Stimulated activated CD4-positive, alpha-beta T cell treated with anti-CD3 and anti-CD28 coated beads, Interleukin-12 subunit alpha, Interleukin-12 subunit beta, amount 100 ng/mL, for 48 hours (primary cell): Measurements from ENCODE around the gene PKP1.

ENCODE experiments used
- DNase-seq, 3 donors: peaks; one replicate each; pipeline ENCODE4 v3.0.0-alpha.2; 2020; ENCODE audit warnings: low read depth in 2 of 3, low spot score in 1 of 3

The PKP1 gene

DNA sequence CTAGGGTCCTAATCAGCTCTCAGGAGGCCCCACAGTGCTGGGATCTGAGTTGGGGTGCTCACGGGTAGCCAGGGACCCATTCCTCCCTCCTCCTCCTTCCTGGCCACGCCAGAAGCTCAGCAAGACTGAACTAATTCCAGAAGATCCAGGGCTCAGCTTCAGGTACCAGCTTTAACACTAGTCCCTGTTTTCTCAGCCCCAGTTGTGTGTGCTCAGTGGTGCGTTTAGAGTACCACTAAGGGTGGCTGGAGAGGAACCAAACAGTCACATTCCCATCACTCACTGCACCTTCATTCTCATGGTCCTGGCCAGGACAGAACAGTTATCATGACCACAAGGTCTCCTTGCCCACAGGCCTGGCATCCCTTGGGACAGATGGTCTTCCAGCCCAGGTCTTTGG is 20.8 kb downstream of the PKP1 start:
- no peak for DNase-seq

DNA sequence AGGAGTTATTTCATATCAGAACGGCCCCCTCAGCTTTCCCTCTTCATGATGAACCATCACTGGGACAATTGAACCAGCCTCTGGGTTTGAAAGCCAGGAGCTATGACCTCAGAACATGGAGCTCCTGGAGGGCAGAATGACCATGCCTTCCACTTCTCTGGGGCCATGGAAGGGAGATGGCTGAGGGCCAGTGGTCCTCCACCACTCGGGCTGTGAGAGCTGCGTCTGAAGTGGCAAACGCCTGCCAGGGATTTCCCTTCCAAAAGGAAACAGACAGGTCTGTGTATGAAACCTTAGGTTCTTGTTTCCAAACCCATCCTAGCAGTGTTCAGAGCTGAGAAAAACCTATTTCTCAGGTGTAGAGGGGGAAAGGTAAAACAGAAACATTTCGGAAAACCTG is 22.5 kb downstream of the PKP1 start:
- no peak for DNase-seq

DNA sequence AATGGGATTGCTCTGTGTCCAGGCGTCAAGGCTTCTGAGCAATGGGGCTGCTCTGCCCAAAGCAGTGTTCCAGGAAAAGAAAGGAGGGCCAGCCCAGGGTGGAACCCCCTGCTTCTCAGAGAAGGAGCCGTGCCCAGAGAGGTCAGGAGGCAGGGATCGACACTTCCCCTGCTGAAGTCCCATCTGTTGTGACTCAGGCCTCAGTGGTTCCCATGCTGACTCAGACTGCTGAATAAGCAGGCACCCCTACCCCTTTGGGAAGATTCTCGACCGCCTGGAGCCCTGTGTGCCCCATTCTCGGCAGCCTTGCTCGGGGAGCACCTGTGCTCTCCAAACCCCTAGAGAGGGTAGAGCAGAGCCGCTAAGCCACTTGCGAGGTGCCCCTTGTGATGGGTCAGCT is 23.9 kb downstream of the PKP1 start:
- DNase-seq = no peak

DNA sequence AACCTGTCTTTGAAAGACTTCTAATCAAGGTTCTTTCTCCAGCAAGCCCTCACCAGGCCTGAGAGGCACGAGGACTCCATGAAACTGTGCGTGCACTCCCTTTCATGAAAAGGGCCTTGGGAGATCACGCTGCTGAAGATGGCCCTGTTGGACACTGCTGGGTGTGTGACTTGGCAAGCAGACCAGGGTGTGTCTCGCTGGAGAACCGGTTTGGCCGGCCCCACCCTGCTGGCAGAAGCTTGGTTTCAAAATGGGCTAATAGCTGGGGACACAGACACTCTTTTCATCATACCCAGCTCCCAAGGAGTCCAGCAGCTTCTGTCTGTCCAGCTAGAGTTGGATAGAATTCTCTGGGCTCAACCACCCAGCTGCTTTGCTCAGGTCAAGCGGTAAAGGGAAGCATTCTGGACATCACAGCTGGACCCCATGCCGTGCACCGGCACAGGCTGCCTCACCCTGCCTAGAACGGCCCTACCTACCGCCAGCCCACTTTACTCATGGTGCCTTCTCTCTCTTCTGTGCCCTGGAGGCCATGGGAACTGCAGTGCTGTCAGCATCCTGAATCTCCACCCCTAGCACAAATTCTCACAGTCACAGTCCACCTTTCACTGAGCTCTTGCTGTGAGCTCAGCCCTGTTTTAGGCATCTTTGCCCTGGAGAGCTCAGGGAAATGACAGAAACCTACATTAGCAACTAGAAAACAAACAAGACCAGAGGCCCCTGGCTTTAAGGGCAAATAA is 24.6 kb downstream of the PKP1 start:
- no peak for DNase-seq

DNA sequence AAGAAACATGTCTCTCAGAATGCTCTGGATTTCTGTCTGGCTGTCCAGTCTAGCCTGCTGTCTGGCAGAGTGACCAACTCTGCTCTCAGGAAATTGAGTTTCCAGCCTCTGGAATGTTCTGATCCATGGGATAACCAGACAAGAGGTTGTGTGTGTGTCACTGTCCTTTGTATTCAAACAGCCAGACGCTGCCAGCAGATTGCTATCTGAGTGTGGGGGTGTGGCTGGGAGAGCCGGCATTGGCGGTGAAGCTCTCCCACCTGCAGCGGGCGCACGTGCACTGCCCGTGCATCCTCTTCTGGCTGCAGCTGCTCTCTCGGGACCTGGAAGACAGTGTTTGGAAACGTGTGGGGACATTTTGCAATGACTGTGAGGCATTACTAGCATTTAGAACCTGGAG is 26.1 kb downstream of the PKP1 start:
- DNase-seq = no peak

DNA sequence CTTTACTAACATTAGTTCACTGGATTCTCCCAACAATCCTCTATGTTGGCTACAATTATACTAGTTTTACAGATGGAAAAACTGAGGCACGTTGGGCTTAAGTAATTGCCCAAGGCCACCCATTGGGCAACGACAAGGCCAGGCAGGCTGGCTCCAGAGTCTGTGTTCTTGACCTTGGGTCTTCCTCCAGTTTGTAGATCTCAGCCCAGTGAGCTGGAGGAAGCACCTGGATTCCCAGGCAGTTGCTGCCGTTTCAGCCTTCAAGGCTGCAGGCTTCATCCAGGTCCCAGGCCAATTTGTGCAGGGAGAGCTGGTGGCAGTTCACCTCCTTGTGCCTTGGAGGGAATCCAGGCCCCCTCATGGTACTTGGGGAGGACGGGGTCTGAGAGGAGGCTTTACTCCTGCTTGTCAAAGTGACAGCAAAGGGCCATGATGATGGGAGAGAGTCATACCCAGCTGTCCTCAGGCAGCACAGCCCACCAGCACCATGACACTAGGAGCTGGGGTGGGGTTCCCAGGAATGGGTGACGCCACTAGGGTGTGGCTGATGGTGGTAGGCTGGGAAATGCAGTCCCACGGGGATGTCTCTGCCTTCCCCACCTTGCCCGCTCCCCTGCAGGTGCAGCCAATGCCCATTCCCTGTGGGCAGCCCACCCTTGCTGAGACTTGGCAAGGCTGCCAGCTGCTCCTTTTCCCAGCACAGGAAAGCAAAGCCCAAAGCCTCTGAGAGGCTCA is 27.1 kb downstream of the PKP1 start:
- DNase-seq = no peak

DNA sequence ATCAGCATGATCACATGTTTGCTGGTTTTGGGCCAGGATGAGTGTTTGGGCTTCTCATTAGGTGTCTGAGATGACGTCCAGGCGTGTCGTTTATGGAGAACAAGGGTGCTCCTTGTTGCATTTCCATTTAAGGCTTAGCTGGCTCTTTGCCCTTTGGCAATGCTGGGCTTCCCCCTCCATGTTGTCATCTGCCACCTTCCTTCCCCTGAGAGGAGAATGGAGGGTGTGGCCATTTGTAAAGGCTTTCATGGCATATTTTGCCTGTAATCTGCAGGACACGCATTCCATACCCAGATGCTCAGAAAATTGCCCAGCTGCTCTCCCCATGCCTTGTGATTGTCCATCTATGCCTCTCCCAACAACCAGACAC is 27.7 kb downstream of the PKP1 start:
- DNase-seq = no peak

DNA sequence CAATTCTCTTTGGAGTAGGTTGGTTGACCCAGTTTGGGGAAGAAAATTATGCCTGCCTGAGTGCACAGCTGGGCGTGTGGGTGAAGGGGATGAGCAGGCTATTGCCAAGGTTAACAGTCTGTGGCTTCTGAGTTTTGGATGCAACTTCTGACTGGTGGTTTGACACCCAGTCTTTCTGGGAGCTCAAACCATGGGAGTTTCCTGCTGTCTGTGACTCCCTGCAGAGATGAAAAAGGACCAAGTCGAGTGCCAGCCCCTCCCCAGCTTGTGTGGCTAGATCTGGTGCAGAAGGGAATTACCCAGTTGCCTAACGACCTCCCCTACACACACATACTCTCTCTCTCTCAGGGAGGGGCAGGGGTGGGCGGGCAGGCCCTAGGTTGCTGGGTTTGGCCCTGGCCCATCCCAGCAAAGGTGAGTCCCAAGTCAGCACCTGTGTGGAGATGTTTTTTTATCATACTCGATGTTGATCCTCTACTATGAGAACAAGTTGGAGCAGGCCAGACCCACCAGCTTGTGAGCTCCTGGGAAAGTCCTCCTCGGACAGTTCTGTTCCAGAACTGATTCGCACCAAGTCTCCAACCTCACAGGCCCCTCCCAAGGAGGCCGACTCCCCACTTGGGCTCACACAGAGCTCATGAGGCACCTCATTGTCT is 28.2 kb downstream of the PKP1 start:
- DNase-seq = no peak

DNA sequence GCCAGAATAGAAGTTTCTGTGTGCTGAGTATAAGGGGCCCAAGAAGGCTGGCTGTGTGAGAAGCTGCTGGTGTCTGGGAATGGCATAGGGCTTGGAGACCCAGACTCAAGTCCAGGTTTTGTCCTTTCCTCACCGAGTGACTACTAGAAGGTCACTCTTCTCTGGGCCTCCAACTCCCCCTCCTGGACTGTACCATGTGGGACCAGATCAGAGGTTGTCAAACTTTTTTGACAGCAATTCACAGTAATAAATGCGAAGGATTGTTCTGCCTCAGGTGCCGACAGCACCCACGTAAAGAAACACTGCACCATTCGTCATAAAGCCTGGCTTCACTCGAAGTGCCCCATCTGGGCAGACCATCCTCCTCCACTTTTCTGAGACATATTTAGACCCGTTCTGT is 29.0 kb downstream of the PKP1 start:
- DNase-seq = no peak

DNA sequence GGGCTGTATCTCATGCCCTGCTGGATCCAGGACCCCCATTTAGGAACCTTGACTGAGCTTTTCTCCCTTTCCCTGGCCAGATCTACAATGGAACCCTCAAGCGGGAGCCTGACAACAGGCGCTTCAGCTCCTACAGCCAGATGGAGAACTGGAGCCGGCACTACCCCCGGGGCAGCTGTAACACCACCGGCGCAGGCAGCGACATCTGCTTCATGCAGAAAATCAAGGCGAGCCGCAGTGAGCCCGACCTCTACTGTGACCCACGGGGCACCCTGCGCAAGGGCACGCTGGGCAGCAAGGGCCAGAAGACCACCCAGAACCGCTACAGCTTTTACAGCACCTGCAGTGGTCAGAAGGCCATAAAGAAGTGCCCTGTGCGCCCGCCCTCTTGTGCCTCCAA is 29.8 kb downstream of the PKP1 start:
- DNase-seq = no peak

DNA sequence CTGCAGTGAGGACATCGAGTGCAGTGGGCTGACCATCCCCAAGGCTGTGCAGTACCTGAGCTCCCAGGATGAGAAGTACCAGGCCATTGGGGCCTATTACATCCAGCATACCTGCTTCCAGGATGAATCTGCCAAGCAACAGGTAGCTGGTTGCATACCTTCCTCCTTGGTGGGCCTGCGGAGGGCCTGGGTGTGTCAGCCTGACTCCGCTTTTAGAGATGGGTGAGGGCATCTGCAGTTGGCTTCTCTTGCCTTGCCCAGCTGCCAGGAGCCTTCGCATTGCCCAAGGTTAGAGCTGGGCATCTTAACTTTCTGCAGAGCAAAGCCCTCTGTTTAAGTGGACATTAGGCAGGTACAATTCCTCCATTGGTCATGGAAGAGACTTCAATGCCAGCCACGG is 33.2 kb downstream of the PKP1 start:
- no peak for DNase-seq

DNA sequence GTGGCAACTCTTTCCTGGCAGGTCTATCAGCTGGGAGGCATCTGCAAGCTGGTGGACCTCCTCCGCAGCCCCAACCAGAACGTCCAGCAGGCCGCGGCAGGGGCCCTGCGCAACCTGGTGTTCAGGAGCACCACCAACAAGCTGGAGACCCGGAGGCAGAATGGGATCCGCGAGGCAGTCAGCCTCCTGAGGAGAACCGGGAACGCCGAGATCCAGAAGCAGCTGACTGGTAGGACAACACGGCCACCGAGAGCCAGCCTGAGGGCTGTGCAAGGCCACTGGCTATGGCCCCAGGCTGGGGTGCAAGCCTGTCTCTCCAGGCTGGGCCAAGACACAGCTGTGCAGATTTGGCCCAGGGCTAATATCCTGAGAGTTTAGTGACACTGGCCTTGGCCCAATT is 34.2 kb downstream of the PKP1 start:
- no peak for DNase-seq

DNA sequence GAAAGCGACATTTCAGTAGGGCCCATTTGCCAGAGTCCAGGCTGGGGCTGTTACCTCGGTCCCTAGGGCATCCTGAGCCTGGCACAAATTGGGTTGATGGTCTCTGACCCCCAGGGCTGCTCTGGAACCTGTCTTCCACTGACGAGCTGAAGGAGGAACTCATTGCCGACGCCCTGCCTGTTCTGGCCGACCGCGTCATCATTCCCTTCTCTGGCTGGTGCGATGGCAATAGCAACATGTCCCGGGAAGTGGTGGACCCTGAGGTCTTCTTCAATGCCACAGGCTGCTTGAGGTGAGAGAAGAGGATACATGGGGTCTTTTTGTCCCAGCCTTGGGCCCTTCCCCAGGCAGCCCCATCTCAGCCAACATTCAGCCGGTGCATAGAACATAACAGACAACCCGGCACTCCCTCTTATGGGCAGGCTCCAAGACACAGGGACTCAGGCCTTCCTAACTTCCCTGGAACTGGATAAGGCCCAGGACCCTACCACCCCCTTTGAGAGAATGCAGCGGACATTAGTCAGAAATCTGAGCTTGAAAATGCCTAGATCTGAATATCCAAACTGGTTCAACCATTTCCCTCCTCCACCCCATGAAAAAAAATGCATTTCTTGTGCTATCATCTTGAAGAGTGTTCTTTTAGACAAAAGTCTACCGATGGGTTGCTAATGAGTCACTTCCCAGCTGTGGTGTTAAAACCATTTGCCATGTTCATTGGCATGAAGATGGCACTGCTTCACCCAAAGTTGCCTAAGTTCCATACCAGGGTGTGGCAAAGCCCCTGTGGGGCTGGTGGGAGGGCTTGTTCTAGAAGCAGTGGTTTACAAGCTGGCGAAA is 35.4 kb downstream of the PKP1 start:
- DNase-seq = no peak

DNA sequence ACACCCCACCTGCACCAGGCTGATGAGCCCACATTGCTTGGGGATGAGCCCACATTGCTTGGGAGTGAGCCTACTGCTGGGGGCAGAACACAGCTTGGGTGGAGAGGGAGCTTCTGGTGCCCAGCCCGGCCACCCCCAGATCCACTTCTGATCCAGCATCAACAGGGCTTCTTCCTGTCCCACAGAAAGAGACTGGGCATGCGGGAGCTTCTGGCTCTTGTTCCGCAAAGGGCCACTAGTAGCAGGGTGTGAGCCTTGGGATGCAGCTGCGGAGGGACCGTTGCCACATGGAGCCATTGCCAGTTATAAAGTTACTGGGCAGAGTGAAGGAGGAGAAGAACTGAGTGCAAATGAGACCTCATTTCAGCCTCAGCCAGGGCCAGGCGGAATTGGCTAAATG is 36.3 kb downstream of the PKP1 start:
- no peak for DNase-seq

DNA sequence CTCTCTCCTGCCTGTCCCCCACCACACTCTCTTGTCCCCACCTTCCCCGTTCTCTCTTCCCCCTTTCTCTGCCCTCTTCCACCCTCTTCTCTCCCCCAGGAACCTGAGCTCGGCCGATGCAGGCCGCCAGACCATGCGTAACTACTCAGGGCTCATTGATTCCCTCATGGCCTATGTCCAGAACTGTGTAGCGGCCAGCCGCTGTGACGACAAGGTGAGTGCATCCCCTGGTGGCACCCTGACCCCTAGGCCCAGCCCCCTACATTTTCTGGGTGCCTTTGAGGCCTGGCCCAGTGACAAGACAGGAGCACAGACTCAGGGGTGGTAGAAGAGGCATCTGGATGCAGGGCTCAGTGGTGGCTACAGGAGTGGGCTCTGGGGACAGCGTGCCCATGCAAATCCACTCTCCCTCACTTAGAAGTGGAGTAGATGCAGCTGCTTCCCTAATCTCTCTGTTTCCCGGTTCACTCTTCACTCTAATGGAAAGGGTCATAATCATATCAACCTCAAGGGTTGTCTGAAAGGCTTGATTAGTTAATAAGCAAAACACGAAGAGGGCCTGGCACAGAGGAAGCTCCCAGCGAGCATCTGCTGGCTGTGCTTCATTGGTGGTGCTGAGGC is 37.0 kb downstream of the PKP1 start:
- DNase-seq = no peak

DNA sequence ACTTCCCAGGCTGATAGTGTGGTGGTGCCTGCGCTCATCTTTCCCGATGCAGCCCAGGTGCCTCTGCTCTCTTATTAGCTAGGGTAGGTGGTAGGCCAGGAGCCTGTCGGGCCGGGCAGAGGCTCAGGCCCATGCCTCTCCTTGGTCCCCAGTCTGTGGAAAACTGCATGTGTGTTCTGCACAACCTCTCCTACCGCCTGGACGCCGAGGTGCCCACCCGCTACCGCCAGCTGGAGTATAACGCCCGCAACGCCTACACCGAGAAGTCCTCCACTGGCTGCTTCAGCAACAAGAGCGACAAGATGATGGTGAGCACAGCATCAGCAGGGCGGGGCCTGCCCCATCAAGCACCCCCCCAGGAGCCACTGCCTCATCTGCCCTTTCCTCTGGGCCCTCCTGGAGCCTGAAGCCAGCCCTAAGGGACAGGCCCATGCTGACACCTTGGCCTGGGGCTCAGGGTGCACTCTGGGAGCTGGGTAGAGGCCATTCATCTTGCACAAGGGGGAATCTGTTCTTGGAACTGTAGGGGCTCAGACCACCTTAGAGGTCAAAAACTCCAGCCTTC is 38.6 kb downstream of the PKP1 start:
- no peak for DNase-seq

DNA sequence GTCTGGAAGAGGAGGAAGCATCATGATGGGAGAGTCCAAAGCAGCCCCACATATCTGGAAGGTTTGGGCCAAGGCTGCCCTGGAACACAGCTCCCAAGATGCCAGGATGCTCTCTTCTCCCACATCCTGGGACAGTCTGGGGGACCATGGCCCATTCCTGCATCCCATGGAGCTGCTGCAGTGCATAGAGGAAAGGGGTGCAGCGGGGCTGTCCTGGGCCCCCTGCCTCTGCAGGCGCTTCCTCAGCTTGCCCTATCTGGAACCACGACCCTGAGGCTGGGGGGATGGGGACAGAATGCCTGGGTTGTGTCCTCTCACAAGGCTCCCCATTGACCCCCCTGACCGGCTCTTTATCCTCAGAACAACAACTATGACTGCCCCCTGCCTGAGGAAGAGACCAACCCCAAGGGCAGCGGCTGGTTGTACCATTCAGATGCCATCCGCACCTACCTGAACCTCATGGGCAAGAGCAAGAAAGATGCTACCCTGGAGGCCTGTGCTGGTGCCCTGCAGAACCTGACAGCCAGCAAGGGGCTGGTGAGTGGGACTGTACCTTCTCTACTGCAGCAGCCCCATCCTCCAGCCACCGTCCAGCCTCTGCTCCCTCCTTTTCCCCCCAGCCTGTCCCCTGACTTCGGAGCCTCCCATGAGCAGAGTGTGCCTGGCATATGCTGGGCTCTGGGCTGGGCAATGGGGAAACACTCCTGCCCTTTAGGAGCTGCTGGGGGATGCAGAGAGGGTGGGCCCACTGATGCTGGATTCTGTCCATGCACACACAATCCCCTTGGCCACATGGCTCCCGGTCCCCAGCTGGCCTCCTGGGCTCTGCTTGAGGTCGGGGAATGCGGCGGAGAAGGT is 39.6 kb downstream of the PKP1 start:
- no peak for DNase-seq

DNA sequence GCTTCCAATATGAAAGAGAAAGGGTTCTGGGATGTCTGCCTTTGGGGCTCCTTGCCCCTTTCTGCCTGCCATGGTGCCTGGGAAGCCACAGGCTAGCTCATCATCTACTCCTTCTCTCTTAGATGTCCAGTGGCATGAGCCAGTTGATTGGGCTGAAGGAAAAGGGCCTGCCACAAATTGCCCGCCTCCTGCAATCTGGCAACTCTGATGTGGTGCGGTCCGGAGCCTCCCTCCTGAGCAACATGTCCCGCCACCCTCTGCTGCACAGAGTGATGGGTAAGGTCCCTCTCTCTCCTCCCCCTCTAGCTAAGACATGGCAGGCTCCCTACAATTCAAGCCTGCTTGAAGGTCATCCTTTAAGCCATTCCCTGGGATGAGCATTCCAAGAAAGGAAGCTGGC is 41.0 kb downstream of the PKP1 start:
- DNase-seq = no peak

DNA sequence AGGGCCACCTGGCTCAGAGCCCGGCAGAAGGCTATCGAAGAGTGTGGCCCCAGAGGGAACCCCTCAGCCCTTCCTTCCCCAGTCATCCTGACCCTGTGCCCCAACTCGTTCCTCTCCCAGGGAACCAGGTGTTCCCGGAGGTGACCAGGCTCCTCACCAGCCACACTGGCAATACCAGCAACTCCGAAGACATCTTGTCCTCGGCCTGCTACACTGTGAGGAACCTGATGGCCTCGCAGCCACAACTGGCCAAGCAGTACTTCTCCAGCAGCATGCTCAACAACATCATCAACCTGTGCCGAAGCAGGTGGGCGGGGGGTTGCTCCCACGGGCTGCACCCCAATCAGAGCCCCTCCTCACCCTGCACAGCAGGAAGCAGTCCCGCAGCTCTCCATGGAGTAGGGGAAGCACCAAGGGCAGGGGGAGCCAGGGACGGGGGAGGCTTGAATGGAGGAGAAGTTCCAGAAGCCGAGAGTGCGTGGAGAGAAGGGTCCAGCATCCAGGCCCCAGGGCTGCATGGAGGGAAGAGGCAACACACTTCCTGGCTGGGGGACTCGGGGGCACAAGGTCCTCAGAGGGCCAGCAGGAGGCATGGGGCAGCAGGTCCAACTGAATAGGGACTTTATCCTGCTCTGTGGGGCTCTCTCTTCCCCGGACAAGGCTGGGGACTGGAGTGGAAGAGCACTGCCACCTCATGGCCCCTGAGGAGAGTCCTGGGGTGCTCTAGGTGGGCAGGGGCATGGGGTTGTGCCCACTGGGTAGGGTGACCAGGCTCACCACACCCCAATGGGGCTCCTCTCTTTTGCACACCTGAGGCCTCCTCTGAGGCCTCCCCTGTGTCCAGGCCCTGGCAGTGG is 41.7 kb downstream of the PKP1 start:
- DNase-seq = no peak
